IMR-90 (cell line): ENCODE data around the gene TACR2. TPM values are rescaled to one million over a fixed set of nuclear protein-coding genes. Genes with fewer than 3 reads are reported as not detected.

Experiments used
- ATAC-seq: fragments of 200-7000 bp; cut with Tn5 transposase; 2 replicates; pipeline ENCODE4 v1.9.1; 2020; ENCODE audit warnings: low read depth, mild to moderate bottlenecking, moderate library complexity
- BruUV-seq: library from RNA; stranded (reverse); fragments of 400-500 nt; replicated peaks from 2 replicates; lab custom pipeline; 2021; lab: Mats Ljungman, UMichigan
- CTCF ChIA-PET: fragments of 300-600 bp; formaldehyde crosslinking; extraction: SDS; loops from one replicate; lab custom pipeline; 2021; ENCODE audit warnings: antibody characterized with exemption; lab: Yijun Ruan, JAX
- POLR2A ChIA-PET: fragments of 300-600 bp; sonication (Branson Sonifier 250); formaldehyde crosslinking; loops from one replicate; lab custom pipeline; 2022; ENCODE audit warnings: antibody characterized with exemption; ENCODE audit not compliant: unreplicated experiment; lab: Charles Lee
- DNase-seq: peaks from one replicate; pipeline ENCODE4 v3.0.0; 2013
- H2AFZ ChIP-seq: replicated peaks from 2 replicates; pipeline ENCODE3; 2013; ENCODE audit warnings: low read length, mild to moderate bottlenecking; ENCODE audit not compliant: poor library complexity
- H2AK5ac ChIP-seq: 2 replicates; pipeline ENCODE4 v1.6.1; 2013; ENCODE audit warnings: low read depth, low read length, inconsistent platforms
- H2AK9ac ChIP-seq: replicated peaks from 2 replicates; pipeline ENCODE3; 2013; ENCODE audit warnings: mild to moderate bottlenecking, low read depth, low read length, moderate library complexity; ENCODE audit not compliant: poor library complexity
- H2BK120ac ChIP-seq: 2 replicates; pipeline ENCODE4 v1.6.1; 2013; ENCODE audit warnings: low read depth, low read length, inconsistent platforms
- H2BK15ac ChIP-seq: 3 replicates; pipeline ENCODE4 v1.6.1; 2013; ENCODE audit warnings: low read depth, low read length, inconsistent platforms
- H2BK20ac ChIP-seq: 2 replicates; pipeline ENCODE4 v1.6.1; 2013; ENCODE audit warnings: low read depth, mild to moderate bottlenecking, inconsistent platforms, low read length, moderate library complexity
- H2BK5ac ChIP-seq: 2 replicates; pipeline ENCODE4 v1.6.1; 2013; ENCODE audit warnings: mild to moderate bottlenecking, low read depth, low read length, inconsistent platforms; ENCODE audit not compliant: poor library complexity, severe bottlenecking
- H3K14ac ChIP-seq: replicated peaks from 2 replicates; pipeline ENCODE4 v1.6.1; 2013; ENCODE audit warnings: low read depth, low read length, inconsistent platforms
- H3K18ac ChIP-seq: 2 replicates; pipeline ENCODE4 v1.6.1; 2013; ENCODE audit warnings: low read depth, low read length, control low read depth
- H3K23ac ChIP-seq: 2 replicates; pipeline ENCODE4 v1.6.1; 2013; ENCODE audit warnings: low read depth, low read length, inconsistent platforms
- H3K27ac ChIP-seq: 2 replicates; pipeline ENCODE4 v1.5.1; 2013; ENCODE audit warnings: mild to moderate bottlenecking, control low read depth, low read length; ENCODE audit not compliant: insufficient read depth
- H3K27me3 ChIP-seq: 2 replicates; pipeline ENCODE4 v1.6.1; 2013; ENCODE audit warnings: low read length; ENCODE audit not compliant: control insufficient read depth, insufficient read depth
- H3K36me3 ChIP-seq: 2 replicates; pipeline ENCODE4 v1.6.1; 2013; ENCODE audit warnings: low read length, mixed read lengths; ENCODE audit not compliant: control insufficient read depth, insufficient read depth
- H3K4ac ChIP-seq: 2 replicates; pipeline ENCODE4 v1.6.1; 2013; ENCODE audit warnings: low read depth, low read length, inconsistent platforms
- H3K4me1 ChIP-seq: 2 replicates; pipeline ENCODE4 v1.6.1; 2013; ENCODE audit warnings: low read length, mixed read lengths; ENCODE audit not compliant: control insufficient read depth, insufficient read depth
- H3K4me2 ChIP-seq: 2 replicates; pipeline ENCODE4 v1.6.1; 2013; ENCODE audit warnings: low read depth, mild to moderate bottlenecking, control low read depth, low read length, moderate library complexity
- H3K4me3 ChIP-seq: 2 replicates; pipeline ENCODE4 v1.5.1; 2013; ENCODE audit warnings: low read depth, mild to moderate bottlenecking, control low read depth, low read length, moderate library complexity; ENCODE audit not compliant: insufficient read depth
- H3K56ac ChIP-seq: 2 replicates; pipeline ENCODE4 v1.6.1; 2013; ENCODE audit warnings: low read length, inconsistent platforms; ENCODE audit not compliant: insufficient read depth; ENCODE audit errors: extremely low read depth
- H3K79me1 ChIP-seq, 2 experiments: 2 replicates each; pipeline ENCODE4 v1.6.1; 2013; ENCODE audit warnings: low read length in 2 of 2, inconsistent platforms in 1 of 2, low read depth in 1 of 2
- H3K9ac ChIP-seq: 2 replicates; pipeline ENCODE4 v1.6.1; 2013; ENCODE audit warnings: low read depth, low read length, control low read depth
- H3K9me1 ChIP-seq: 2 replicates; pipeline ENCODE4 v1.6.1; 2013; ENCODE audit warnings: low read length, inconsistent platforms; ENCODE audit not compliant: insufficient read depth
- H3K9me3 ChIP-seq: 2 replicates; pipeline ENCODE4 v1.6.1; 2013; ENCODE audit warnings: low read length; ENCODE audit not compliant: control insufficient read depth, insufficient read depth
- H4K20me1 ChIP-seq: 2 replicates; pipeline ENCODE4 v1.6.1; 2013; ENCODE audit warnings: low read length, inconsistent platforms; ENCODE audit not compliant: insufficient read depth
- H4K5ac ChIP-seq: 2 replicates; pipeline ENCODE4 v1.6.1; 2013; ENCODE audit warnings: mild to moderate bottlenecking, low read depth, low read length, control low read depth
- H4K8ac ChIP-seq, 2 experiments: 2 replicates each; pipeline ENCODE4 v1.6.1; 2013; ENCODE audit warnings: low read depth in 2 of 2, low read length in 2 of 2, control low read depth in 1 of 2, inconsistent platforms in 1 of 2
- H4K91ac ChIP-seq: 2 replicates; pipeline ENCODE4 v1.6.1; 2013; ENCODE audit warnings: low read depth, low read length, inconsistent platforms; ENCODE audit not compliant: insufficient read depth
- CTCF ChIP-seq: conservative IDR thresholded peaks from 2 replicates; pipeline ENCODE4 v1.5.1; 2012; ENCODE audit warnings: mild to moderate bottlenecking, low read depth, low read length, improper control_type of control experiment
- RAD21 ChIP-seq: IDR thresholded peaks from 2 replicates; pipeline ENCODE4 v1.6.1; 2012; ENCODE audit warnings: low read length, improper control_type of control experiment
- RFX5 ChIP-seq: IDR thresholded peaks from 2 replicates; pipeline ENCODE4 v1.8.0; 2012; ENCODE audit warnings: low read depth, mild to moderate bottlenecking, low read length, moderate library complexity
- SMC3 ChIP-seq: fragments of 150-350 bp; IDR thresholded peaks from 2 replicates; pipeline ENCODE4 v1.6.1; 2016; ENCODE audit warnings: low read depth, mild to moderate bottlenecking, antibody characterized with exemption, low read length, moderate library complexity
- WGBS, 2 experiments: methylation state at CpG; one replicate each; pipeline versions ENCODE4 v1.1.5 to v1.1.7; 2013; ENCODE audit warnings: missing lambda C conversion rate in 2 of 2; ENCODE audit not compliant: insufficient read length in 1 of 2; ENCODE audit errors: extremely low coverage in 2 of 2; 5-methylcytosine and 5-hydroxymethylcytosine counted together
- dilution Hi-C: fragments of 300-500 bp; cut with HindIII; formaldehyde crosslinking; loops from one replicate; pipeline ENCODE4 v1.14.3; 2018; ENCODE audit warnings: low sequenced_read_pairs; ENCODE audit not compliant: unreplicated experiment
- in situ Hi-C: fragments of 300-500 bp; cut with MboI; formaldehyde crosslinking; loops from 3 replicates; pipeline ENCODE4 v1.14.3; 2019; ENCODE audit warnings: low sequenced_read_pairs, inconsistent platforms, mixed read lengths
- intact Hi-C: fragments of 100-400 bp; cut with micrococcal nuclease; formaldehyde crosslinking; loops from 2 replicates; pipeline ENCODE4 v1.10.0; 2022
- polyA plus RNA-seq, 3 experiments: library from polyadenylated mRNA; depleted of rRNA; stranded (reverse); fragments of >200 nt; gene quantifications; 2 replicates each; pipeline ENCODE4 v1.2.3, GENCODE V29; 2012; ENCODE audit warnings: low replicate concordance in 1 of 3
- total RNA-seq: library from RNA; depleted of rRNA; stranded (reverse); fragments of >200 nt; gene quantifications from 2 replicates; pipeline ENCODE4 v1.2.3, GENCODE V29; 2012

The TACR2 gene
- total and polyA plus RNA-seq, 2 of the 4 experiments (the other 2 are of a cell fraction): not detected

- no peak overlapping the region for H3K9ac ChIP-seq
- ChIA-PET CTCF (no interaction called here), POLR2A (no interaction called here)
- H3K4me1 ChIP-seq: peaks cover 3% of the 10 kb centered on the region; the same call in 1 of the 2 replicates
- H3K27me3 ChIP-seq: peaks cover 23% of the 10 kb centered on the region
- peak; percentile 80 for TF ChIP-seq RAD21
- TF ChIP-seq RFX5: no peak
- peak; percentile 82 for TF ChIP-seq CTCF
- peak; percentile 62 for TF ChIP-seq SMC3
- H2BK15ac ChIP-seq: no peak overlapping the region
- no peak overlapping the region for H3K18ac ChIP-seq
- H4K20me1 ChIP-seq: no peaks in the 10 kb centered on the region
- H2BK5ac ChIP-seq: no peak overlapping the region
- H2BK120ac ChIP-seq: no peak overlapping the region
- H3K4ac ChIP-seq: no peak overlapping the region
- peak overlapping the region; percentile 54 for H2AFZ ChIP-seq
- no peak overlapping the region for H4K5ac ChIP-seq
- no peaks in the 10 kb centered on the region for H3K9me3 ChIP-seq
- in situ Hi-C loops: loop anchor here (10.0 kb wide), 1 partner anchor 409 kb away; no protein-coding TSS in a partner anchor
- no peak overlapping the region for H3K27ac ChIP-seq
- DNase-seq (peak; percentile 70), ATAC-seq (peak; percentile 54)
- no peak overlapping the region for H3K56ac ChIP-seq
- no peak overlapping the region for H4K91ac ChIP-seq
- H3K14ac ChIP-seq: no peak overlapping the region
- H2AK9ac ChIP-seq: no peak overlapping the region
- H4K8ac ChIP-seq: no peak overlapping the region
- H3K23ac ChIP-seq: no peak overlapping the region
- dilution Hi-C loops: no loop called here
- BruUV-seq: no TSS peak
- H2BK20ac ChIP-seq: no peak overlapping the region
- no peak overlapping the region for H3K4me3 ChIP-seq
- H3K4me2 ChIP-seq: no peak overlapping the region; the same call in 1 of the 2 replicates
- H3K36me3 ChIP-seq: no peaks in the 10 kb centered on the region
- H3K79me1 ChIP-seq: no peaks in the 10 kb centered on the region
- no peaks in the 10 kb centered on the region for H3K9me1 ChIP-seq
- H2AK5ac ChIP-seq: no peak overlapping the region
- intact Hi-C loops: loop anchor here (1.0 to 10.0 kb wide), 4 partner anchors 94 to 629 kb away; no protein-coding TSS in a partner anchor
- no CpG with 5 or more reads among the region's 13 CpGs for WGBS, 2 experiments
Measured at GRCh38 chr10:69413221-69413865, 3.4 kb downstream of the TACR2 start.
